Embryonic facial prominence (tissue), 1 donor: Measurements from ENCODE around the gene CUL4A.
"Not testable (repeated sequence)": the region's sequence is repeated elsewhere in the genome, so short reads cannot be mapped to it uniquely, and the experiment has no call there.

Experiments used
- DNase-seq: peaks from one replicate; pipeline ENCODE4 v3.0.0-alpha.2; 2016; ENCODE audit errors: extremely low spot score

The CUL4A gene

GRCh38 chr13:113291129-113291528 lies 81.7 kb downstream of the CUL4A start:
- DNase-seq = no peak

- no peak for DNase-seq
Measured at GRCh38 chr13:113292021-113292862, 82.8 kb downstream of the CUL4A start.

- no peak for DNase-seq
Measured at GRCh38 chr13:113293686-113294085, 84.3 kb downstream of the CUL4A start.

GRCh38 chr13:113295776-113296175 lies 86.4 kb downstream of the CUL4A start:
- no peak for DNase-seq

GRCh38 chr13:113296823-113297369 lies 87.5 kb downstream of the CUL4A start, which contains the start of gene LAMP1:
Gene LAMP1, plus strand, starts transcription at chr13:113297239. Its CDS starts 196 bp downstream, at chr13:113297435.
- DNase-seq = peak; percentile 91

- no peak for DNase-seq
Measured at GRCh38 chr13:113297370-113298042, 88.1 kb downstream of the CUL4A start.

GRCh38 chr13:113298043-113298945 lies 88.9 kb downstream of the CUL4A start:
- DNase-seq = no peak

- no peak for DNase-seq
Measured at GRCh38 chr13:113299951-113300350, 90.5 kb downstream of the CUL4A start.

- no peak for DNase-seq
Measured at GRCh38 chr13:113302986-113303385, 93.6 kb downstream of the CUL4A start.

- no peak for DNase-seq
Measured at GRCh38 chr13:113304121-113304520, 94.7 kb downstream of the CUL4A start.

- no peak for DNase-seq
Measured at GRCh38 chr13:113305208-113305607, 95.8 kb downstream of the CUL4A start.

GRCh38 chr13:113307491-113307890 lies 98.1 kb downstream of the CUL4A start:
- no peak for DNase-seq

GRCh38 chr13:113309473-113309872 lies 100.1 kb downstream of the CUL4A start:
- no peak for DNase-seq

GRCh38 chr13:113314112-113314511 lies 104.7 kb downstream of the CUL4A start:
- DNase-seq = not testable (repeated sequence)

- not testable (repeated sequence) for DNase-seq
Measured at GRCh38 chr13:113314895-113315470, 105.6 kb downstream of the CUL4A start.

GRCh38 chr13:113315992-113316391 lies 106.6 kb downstream of the CUL4A start:
- DNase-seq = no peak
